ENCODE measurements around the gene NUDT14.

Gene NUDT14

DNA sequence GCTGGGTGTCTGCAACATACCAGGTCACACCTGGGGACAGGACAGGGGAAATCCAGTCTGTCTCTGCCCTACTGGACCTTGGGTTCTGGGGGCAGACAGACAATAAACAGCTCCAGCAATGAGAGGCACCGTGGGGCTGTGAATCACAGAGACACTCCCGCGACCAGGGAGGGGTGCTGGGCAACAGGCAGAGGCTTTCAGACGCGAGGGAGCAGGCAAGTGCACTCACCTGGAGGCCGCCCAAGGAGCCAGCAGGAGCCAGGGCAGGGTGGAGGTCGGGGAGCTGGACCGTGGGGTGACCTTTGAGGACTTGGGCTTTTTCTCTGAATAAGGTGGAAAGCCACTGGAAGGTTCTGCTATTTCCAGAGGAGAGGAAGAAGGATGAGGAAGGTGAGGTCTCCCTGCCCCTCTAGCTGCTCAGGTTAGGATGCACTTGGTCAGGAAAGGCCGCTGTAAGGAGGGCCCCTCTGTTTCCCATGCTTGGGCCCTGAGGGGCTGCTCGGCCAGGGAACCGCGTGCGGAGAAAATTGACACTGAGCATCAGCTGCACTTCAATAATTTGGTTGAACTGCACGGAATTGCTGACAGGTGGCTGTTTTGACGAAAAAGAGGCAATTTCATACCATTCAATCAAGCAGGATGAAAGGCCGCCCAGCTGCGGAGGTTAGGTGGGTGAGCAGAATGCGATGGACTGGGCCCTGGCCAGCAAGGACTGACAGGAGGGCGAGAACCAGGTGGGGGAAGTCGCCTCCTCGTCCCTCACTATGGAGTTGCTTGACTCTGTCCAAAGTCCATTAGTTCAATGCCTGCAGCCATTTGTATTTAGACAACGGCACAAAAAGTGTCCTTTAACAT is 54.8 kb downstream of the NUDT14 start:
- DNase-seq: no peak

DNA sequence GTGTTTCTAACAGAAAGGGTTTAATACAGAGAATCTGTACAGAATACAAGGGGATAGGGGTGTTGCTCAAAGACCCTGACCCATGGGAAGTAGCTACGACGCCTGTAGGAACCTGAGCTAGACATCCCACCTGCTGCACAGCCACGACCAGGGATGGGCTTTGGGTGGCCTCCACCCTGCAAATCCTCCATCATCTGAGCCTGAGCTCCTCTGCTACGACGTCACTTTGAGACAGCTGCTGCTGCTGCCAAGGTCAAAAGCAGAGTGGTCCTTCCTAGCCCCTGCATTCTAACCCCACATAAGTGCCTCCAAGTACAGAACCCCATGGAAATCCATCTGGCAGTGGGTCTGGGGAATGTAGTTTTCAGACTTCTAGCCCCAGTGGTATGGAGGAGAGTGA is 56.3 kb downstream of the NUDT14 start:
- DNase-seq: no peak

DNA sequence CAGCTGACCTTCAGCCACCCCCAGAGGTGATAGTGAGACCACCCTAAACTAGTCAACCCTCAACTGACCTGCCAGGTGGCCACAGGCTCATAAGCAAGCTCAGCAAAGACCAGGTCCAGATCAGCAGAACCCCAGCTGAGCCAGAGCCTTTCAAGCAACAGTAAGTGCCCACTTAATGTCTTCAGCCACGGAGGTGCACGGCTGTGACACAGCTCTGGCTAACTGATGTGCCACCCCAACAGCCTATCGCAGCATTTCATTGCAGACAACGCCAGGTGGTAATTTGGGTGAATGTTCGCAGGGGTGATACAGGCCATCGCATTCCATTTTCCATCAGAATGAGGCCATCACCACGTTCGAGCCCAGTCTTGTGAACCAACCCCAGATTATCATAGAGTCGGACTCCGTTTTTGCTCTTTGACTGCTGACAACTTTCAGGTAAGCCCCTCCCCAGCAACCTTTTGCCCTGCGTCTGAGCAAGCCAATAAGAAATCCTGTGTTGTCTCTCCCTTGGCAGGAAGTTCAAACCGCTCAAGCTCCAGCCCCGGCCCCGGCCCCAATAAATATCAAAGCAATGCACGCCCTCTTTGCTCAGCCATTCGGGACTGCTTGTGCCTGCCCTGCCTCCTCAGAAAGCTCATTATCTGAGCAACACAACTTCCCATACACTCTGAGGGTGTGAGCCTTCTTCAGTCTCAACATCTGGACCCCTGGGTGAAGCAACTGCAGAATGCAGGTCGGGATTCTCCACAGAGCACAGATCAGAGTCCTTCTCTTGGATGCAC is 56.9 kb downstream of the NUDT14 start:
- DNase-seq: no peak

DNA sequence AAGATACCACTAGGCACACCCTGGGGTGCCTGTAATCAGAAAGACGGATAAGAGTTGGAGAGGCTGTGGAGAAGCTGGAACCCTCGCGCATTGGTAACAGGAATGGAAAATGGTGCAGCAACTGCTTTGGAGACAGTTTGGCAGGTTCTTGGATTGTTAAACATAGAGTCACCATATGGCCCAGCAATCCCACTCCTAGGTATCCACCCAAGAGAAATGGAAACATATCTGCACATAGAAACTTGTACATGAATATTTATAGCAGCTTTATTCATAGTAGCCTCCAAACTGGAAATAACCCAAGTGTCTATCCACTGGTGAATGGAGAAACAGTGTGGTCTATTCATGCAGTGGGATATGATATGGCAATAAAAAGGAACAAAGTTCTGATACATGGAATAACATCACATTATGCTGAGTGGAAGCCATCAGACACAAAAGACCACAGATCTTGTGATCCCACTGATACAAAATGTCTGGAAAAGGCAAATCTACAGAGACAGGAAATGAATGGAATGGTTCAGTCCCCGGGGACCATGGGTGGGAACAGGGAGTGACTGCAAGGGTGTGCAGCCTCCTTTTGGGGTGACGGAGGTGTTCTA is 57.9 kb downstream of the NUDT14 start:
- no peak for DNase-seq
